HepG2 (cell line): Measurements from ENCODE around the gene UPF3A.

Experiments
- CBFB ChIP-seq: sonication (generic); formaldehyde crosslinking; IDR thresholded peaks from 2 replicates; pipeline ENCODE4 v1.4.0; 2020; ENCODE audit warnings: missing genetic modification reagents
- CREB1 ChIP-seq, 2 experiments: fragments of 450-650 bp in 1 of 2; IDR thresholded peaks; 2 replicates each; pipeline ENCODE4 v1.6.1; 2016 to 2017; ENCODE audit warnings: control low read depth in 1 of 2, mild to moderate bottlenecking in 1 of 2, missing compliant biosample characterization in 1 of 2, missing genetic modification characterization in 1 of 2
- ELK4 ChIP-seq: sonication (generic); formaldehyde crosslinking; IDR thresholded peaks from 2 replicates; pipeline ENCODE4 v1.9.0; 2021; ENCODE audit warnings: missing genetic modification reagents, borderline replicate concordance
- GTF2F1 ChIP-seq: fragments of 150-350 bp; IDR thresholded peaks from 2 replicates; pipeline ENCODE4 v1.6.1; 2014; ENCODE audit warnings: low read length
- HOXA9 ChIP-seq: sonication (generic); formaldehyde crosslinking; IDR thresholded peaks from 2 replicates; pipeline ENCODE4 v1.8.1; 2022; ENCODE audit warnings: missing genetic modification reagents, mild to moderate bottlenecking, moderate library complexity, borderline replicate concordance
- KLF6 ChIP-seq: IDR thresholded peaks from 2 replicates; pipeline ENCODE4 v1.8.0; 2016; ENCODE audit warnings: missing biosample characterization, missing genetic modification reagents
- TARDBP ChIP-seq: sonication (generic); formaldehyde crosslinking; IDR thresholded peaks from 2 replicates; pipeline ENCODE4 v1.8.0; 2022; ENCODE audit warnings: mild to moderate bottlenecking, missing genetic modification reagents
- ZMYM2 ChIP-seq: sonication (generic); formaldehyde crosslinking; IDR thresholded peaks from 2 replicates; pipeline ENCODE4 v1.8.0; 2022; ENCODE audit warnings: mild to moderate bottlenecking, missing genetic modification reagents
- ZNF296 ChIP-seq: sonication (generic); formaldehyde crosslinking; conservative IDR thresholded peaks from 2 replicates; pipeline ENCODE4 v1.5.0; 2020; ENCODE audit warnings: mild to moderate bottlenecking, missing genetic modification reagents
- ZNF672 ChIP-seq: sonication (generic); formaldehyde crosslinking; IDR thresholded peaks from 2 replicates; pipeline ENCODE4 v1.8.1; 2022; ENCODE audit warnings: missing genetic modification reagents
- ZNF788 ChIP-seq: sonication (generic); formaldehyde crosslinking; IDR thresholded peaks from 2 replicates; pipeline ENCODE4 v1.5.0; 2020; ENCODE audit warnings: mild to moderate bottlenecking, missing genetic modification reagents, borderline replicate concordance
- TF ChIP-seq, protein P1 (sequence below): sonication (generic); formaldehyde crosslinking; IDR thresholded peaks from 2 replicates; pipeline ENCODE4 v1.4.0; 2020; ENCODE audit warnings: missing genetic modification reagents

DNA sequence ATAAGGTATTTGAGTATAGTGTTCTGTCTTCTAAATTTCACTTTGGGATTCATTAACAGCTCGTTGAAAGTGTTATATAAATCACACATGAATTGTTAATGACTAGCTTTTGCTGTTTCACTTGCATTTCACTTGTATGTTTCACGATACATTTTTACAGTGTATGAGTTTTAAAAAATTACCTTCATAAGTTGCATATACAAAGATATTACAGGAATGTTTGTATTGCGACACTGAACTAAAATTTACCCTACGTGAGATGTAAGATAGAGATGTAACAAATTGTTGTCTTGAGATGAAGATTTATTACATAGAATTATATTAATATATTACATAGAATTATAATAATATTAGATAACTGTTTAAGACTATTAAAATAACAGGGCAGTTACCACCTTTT is 45.2 kb upstream of the UPF3A start:
- no peak for TF ChIP-seq ZMYM2 (CRISPR knock-in tag)
- no peak for TF ChIP-seq ELK4 (CRISPR knock-in tag)
- TF ChIP-seq TARDBP (CRISPR knock-in tag), result no peak
- no peak for TF ChIP-seq CREB1 (IDR thresholded peaks at IDR 0.05)
- TF ChIP-seq CREB1 (CRISPR knock-in tag; IDR thresholded peaks at IDR 0.05), result no peak
- TF ChIP-seq GTF2F1, result no peak
- no peak for TF ChIP-seq ZNF296 (CRISPR knock-in tag)
- TF ChIP-seq, protein P1, sequence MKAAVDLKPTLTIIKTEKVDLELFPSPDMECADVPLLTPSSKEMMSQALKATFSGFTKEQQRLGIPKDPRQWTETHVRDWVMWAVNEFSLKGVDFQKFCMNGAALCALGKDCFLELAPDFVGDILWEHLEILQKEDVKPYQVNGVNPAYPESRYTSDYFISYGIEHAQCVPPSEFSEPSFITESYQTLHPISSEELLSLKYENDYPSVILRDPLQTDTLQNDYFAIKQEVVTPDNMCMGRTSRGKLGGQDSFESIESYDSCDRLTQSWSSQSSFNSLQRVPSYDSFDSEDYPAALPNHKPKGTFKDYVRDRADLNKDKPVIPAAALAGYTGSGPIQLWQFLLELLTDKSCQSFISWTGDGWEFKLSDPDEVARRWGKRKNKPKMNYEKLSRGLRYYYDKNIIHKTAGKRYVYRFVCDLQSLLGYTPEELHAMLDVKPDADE (CRISPR knock-in tag), result no peak
- TF ChIP-seq ZNF672, result no peak
- no peak for TF ChIP-seq ZNF788 (CRISPR knock-in tag)
- TF ChIP-seq HOXA9 (CRISPR knock-in tag), result no peak
- no peak for TF ChIP-seq KLF6 (CRISPR knock-in tag)
- TF ChIP-seq CBFB (CRISPR knock-in tag), result no peak
